GM18508 (cell line): ENCODE data around the gene SDHAF2.
A peak's percentile ranks its signal among the peaks of the same experiment; 100 is the strongest.
"Not testable (repeated sequence)": the region's sequence is repeated elsewhere in the genome, so short reads cannot be mapped to it uniquely, and the experiment has no call there.

Experiments
- ATAC-seq: cut with Tn5 transposase; IDR thresholded peaks from one replicate; pipeline ENCODE4 v1.9.1; 2021; ENCODE audit warnings: moderate number of reproducible peaks; ENCODE audit not compliant: insufficient read depth, unreplicated experiment

The SDHAF2 gene

DNA sequence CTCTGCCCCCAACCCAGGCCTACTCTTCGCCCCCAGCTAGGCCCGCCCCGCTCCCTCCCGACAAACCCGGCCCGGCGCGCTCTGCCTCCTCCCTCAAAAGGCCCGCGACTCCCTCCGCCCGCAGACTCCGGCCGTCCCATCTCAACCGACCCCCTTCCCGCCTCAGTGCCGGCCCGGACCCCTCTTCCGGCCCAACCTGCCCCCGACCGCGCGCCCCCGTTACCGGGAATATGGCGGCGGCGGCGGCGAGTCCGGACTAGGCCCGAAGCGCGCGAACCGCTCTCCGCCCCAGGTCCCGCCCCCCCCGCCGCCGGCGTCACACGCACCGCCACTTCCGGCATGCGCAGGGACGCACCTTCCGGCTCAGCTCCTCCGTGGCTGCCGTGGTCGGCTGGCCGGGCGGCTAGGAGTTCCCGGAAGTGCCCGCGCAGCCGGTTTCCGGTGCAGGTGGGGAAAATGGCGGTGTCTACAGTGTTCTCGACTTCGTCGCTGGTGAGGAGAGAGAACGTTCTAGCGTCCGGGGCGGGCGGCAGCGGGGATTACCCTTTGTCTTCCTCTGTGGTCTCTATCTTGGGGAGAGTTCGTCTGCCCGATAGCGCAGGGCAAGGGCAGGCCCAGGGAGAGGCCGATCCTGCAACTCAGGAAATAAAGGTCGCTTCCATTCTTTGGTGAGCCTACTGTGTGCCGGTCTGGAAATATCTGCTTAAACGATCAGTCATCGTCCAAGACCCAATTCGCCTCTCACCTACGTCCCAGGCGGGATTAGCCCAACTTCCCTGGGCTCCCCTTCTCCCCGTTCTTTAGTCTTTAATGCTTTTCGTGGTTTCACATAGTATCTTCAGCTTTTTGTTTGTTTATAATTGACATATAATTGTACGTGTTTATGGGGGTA is at the start of gene SDHAF2, which contains the start of gene CPSF7:
SDHAF2 (plus strand) TSS at position 434 of the 892 bp plus-strand sequence; CDS start at position 457, 23 bp downstream.
CPSF7 (minus strand) TSS at position 285 of the 892 bp plus-strand sequence. CDS start 740 bp downstream, outside the sequence.
- ATAC-seq = peak; percentile 82

DNA sequence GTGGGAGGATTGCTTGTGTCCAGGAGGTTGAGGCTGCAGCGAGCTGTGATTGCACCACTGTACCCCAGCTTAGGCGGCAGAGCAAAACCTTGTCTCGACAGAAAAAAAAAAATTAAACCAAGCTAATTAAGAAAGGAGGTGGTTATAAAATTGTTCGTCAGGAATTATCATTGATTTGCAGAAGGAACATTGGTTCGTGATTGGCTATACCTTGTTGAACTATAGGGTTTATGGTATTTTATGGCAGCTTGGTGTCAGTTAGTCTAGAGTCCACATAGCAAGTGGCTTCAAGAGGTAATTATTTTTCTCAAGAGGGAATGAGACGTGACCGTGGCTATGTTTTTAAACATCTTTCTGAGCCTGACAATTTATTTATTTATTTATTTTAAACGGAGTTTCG is 49.0 kb upstream of the SDHAF2 start:
- ATAC-seq = no peak

DNA sequence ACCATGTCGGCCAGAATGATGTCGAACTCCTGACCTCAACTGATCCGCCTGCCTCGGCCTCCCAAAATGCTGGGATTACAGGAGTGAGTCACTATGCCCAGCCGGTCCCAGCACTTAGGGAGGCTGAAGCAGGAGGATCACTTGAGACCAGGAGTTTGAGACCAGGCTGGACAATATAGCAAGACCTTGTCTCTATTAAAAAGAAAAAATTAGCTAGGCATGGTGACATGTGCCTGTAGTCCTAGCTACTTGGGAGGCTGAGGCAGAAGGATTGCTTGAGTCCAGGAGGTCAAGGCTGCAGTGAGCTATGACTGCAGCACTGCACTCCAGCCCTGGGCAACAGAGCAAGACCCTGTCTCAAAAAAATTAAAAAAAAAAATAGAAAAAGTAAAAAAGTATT is 46.1 kb upstream of the SDHAF2 start:
- ATAC-seq = not testable (repeated sequence)

DNA sequence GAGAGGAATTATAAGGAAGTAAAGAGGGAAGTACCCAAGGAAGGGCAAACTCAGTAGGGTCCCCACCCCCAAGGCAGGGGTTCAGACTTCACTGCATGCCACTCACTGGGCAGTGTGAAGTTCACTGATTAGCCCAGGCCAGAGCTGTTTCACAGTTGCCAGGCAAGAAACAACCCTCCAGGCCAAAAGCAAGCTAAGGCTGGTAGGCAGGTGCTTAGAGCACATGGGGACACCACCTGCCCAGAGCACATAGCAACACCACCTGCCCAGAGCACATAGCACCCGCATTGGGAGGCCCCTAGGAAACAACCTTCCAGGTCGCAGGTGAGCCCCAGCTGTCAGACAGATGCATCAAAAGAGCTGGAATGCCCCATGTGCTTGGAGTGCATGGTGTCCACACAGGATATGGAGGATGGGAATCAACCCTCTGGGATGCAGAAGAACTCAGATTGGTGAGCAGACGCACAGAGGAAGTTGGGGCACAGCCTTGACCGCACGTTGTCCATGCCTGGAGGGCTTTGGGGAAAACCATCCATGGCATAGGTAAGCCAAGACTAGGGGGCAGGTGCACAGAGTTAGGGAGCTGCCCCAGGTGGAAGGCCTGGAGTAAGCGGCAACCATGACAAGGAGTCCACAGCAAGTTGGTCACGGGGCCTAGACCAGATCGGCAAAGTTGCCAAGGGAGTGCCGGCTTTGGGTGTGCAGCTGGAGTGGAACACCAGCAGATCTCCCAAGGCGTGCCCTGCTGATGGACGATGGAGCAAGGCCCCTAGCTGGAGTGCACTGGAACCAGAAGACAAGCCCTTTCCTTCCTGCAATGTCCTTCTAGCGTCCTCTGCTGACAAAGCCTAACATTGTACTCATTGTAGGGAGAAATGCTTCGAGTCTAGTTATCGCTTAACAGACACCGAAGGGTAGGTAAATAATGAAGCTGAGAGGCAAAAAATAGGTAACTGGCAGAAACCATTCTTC is 45.4 kb upstream of the SDHAF2 start:
- no peak for ATAC-seq

DNA sequence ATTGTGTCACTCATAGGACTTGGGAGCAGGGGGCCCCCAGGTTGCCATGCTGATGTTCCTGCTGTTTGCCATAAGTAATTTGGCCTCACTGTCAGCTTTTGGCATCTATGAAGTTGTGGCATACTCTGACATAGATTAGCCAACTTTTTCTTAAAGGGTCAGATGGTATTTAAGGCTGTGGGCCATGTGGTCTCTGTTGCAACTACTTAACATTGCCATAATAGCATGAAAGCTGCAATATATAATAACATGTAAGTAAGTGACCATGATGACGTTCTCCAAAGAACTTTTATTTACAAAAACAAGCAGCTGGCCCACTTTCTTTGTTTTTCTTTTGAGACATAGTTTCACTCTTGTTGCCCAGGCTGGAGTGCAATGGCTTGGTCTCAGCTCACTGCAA is 39.8 kb upstream of the SDHAF2 start:
- no peak for ATAC-seq

DNA sequence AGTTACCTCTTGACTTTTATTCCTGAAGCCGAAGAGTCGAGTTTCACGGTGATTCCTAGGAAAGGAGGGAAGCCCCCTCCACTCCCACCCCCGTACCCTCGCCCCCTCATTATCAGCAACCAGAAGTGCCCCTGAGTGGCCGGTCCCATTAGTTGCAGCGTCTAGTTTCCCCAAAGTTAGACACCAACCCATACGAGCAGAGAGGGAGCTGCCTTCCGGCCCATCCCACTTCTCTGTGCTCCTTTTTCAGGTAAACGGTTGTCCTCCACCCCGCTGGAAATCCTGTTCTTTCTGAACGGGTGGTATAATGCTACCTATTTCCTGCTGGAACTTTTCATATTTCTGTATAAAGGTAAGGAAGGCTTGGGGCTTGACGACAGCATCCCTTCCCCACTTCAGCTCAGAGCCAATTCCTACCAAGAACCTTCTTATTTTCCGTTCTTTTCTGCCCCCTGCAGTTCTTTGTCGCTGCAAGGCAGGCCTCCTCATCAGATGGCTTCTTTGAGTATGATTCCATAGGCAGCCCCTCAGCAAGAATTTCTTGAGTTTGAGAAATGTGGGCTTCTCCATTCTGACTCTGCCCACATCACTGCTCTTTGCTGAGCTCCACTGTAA is 36.8 kb upstream of the SDHAF2 start:
- no peak for ATAC-seq

DNA sequence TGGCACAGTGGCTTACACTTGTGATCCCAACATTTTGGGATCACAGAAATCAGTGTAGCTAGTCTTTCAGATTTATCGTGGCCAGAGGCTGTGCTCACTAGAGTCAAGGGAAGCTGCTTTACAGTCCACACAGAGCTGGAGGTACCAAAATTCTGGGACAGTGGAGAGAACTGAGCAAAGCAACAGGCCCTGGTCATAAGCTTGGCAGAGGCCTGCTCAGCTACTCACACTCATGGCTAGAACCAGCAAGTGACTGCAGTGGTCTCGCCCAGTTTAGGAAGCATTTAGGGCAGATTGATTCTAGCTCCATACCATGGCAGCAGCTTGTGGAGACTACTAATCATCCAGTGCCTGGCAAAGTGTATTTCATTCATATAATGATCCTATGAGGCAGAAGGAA is 28.8 kb upstream of the SDHAF2 start:
- no peak for ATAC-seq

DNA sequence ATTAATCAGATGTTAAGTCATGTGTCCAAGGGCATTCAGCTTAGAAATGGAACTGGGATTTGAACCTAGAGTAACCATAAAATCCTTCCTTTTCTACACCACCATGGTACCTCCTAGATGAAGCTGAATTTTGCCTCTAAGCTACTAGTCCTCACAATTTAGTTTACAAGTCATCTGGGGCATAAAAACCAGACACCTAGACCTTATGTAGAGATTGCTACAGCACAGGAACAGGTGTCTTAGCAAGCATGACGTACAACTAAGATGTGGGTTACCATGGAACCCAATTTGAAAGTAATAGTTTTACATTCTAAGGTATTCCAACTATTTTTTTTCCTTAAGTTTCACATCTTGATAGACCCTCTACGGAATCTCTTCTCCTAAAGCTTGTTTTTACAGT is 28.4 kb upstream of the SDHAF2 start:
- no peak for ATAC-seq

DNA sequence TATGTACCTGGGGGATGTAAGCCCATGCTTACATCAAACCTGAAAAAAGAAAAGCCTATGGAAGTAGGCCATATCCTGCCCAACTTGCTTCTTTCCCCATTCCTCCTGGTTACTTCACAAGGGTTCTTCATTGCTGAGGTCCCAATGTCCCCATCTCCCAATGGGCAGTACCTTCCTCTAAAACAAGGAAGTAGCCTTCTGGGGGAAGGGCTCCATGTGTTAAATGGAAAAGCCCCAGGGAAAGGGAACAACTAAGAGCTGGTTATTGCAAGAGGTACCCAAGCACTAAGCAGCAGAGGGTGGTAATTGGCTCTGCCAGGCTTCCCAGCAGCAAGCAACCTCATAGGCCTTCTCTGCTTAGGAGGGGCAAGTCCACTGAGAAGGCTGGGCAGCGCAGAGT is 26.3 kb upstream of the SDHAF2 start:
- no peak for ATAC-seq

DNA sequence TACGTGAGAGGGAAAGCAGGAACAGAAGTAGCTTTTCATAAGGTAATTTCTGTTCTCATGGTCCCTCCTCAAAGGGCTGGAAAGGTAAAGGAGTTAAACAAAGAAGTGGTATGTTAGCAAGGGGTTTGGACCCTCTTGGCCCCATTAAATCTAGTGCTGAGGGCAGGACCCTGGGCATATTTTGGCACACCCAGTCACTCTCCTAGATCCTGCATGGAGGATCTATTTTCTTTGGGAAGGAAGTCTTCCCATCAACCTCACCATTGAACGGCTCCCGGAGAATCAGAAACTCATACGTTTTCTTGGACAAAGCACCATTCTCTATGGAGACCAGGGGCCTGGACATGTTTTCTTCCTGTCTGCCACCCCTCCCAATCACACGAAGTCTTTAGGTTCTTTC is 25.8 kb upstream of the SDHAF2 start:
- ATAC-seq = no peak

DNA sequence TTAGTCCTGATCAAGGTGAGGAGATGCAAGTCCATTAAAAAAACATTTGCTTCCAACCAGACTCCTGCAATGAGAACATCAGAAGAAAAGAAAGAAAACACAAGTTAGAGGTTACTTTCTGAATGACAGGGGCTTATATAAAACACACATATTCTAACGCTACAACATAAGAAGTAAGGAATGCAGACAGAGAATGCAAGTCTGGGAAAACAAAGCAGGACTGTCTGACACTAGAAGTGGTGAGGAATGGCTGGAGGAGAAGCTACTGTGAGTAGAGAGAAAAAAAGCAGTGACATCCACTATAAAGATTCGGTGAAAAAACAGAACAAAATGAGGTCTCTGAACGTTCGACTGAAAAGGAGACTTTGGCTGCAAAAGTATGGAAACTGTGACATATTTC is 25.3 kb upstream of the SDHAF2 start:
- no peak for ATAC-seq

DNA sequence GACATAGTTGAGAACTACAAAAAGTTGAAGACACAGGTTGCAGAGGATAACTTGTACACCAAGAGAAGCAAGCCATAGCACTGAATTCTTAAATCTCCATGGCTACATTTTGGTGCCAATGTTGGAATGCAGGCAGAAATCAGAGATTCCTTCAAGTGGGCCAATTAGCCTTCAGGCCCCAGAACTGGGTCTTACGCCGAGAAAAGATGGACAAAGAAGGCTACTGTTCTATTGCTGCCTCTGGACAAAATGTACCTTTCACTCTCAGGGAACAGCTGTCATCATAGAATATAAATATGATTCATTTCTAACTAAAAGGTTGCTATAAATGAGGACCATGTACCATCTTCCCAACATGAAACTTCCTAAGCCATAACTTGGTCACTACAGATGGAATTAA is 23.9 kb upstream of the SDHAF2 start:
- no peak for ATAC-seq

DNA sequence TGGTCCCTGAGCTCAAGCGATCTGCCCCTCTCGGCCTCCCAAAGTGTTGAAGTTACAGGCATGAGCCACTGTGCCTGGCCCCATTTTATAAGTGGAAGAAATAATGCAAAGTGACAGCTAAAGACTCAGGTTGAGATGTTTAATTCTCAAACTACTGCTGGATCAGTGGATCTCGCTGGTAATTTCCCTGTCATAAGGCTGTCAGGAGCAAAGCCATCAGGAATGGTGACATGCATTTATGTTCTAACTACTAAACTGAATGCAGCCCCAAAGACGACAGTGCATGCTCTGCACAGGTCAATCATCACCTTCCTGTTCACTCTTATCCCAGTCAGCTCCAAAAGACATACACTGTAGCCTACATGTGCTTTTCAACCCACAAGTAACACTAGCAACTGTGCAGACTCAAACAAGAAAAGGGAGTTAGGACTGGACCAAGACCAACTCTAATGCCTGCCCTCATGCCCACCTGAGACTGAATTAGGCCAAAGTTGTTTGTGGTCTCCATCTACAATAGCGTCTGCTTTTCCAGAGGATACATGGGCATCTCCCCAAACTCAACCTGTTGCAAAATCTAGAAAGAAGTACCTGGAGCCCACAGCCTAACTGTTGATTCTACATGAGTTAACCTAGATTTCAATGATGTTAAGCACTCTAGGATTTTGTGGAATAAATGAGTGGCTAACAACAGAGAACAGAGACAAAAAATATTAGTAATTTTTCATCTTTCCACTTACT is 22.8 kb upstream of the SDHAF2 start:
- no peak for ATAC-seq

DNA sequence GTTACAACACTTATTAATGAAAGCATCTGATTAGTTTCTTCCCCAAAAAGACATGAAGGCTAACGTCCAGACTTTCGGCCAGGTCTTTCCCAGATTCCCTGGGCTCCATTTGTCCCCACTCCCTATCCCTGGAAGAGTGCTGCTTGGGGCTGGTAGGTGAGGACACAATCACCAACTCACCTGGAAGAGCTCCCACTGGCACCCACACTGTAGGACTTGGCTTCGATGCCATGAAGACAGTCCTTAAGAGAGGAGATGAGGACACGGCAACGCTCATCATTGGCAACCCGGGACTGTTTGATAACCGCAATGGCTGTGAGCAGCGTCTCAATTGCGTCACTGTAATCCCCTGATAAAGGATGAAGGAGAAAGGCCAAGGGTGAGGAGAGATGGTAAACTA is 18.3 kb upstream of the SDHAF2 start:
- no peak for ATAC-seq

DNA sequence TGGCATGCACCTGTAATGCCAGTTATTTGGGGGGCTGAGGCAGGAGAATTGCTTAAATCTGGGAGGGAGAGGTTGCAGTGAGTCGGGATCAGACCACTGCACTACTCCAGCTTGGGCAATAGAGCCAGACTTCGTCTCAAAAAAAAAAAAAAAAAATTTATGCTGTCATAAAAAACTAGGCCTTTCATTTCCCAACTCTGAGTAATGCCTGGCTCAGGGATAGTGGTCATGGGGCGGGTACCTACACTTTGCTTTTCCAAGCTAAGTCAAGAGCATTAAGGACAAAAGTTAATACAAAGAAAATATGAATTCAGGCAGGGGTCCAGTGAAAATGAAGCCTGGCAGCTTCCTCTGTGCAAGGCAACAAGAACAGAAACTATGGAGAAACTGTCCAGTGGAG is 16.4 kb upstream of the SDHAF2 start:
- ATAC-seq = no peak

DNA sequence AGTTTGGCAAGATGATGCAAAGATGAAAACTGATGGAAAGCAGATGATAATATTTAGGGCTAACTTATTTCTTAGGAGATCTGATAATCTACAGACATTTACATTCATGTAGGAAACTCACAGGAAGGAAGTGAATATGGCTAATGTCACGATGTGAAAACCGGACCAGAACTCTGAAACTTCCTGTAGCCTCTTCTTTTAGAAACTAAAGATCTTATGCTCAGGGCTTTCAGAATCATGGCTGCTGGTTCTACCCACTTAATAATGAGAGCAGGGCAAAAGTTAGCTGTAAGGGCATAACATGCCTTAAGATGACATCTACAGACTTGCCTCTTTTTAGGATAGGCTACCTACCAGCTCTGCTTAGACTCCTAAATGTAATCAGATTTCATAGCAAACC is 15.4 kb upstream of the SDHAF2 start:
- no peak for ATAC-seq

DNA sequence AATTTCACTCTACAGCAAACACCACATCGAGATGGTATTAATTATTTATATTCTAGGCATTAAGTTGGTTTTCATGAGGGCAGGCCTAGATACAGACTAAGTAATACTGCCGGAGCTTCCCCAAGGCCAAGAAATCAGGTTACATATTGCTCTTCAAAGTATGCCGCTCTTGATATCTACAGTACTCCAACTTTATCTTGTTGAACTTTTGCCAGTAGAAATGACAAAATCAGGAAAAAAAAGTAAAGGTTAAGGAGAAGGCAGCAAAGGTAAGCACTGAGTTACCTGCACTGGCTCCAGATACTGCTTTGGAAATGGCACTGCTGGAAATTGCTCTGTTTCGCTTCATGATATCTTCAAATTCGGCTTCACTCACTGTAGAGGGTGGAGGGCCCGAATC is 14.5 kb upstream of the SDHAF2 start:
- ATAC-seq = no peak

DNA sequence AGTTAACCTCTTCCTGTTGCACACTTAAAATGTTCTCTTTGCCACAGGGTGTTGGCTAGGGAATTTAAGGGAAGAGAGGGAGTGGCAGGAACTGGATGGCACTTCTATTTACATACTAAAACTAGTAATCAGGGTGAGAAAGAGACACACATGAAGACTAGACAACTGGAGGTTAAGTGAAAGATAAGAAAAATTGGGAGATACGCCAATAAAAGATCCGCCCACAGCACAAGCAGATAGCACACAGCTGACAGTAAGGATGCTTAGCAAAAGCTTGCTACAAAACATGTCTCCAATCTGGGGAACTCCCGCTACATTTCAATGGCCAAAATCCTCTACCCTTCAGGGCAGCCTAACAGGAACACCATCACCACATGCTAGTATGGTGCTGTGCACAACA is 13.0 kb upstream of the SDHAF2 start:
- ATAC-seq = no peak

DNA sequence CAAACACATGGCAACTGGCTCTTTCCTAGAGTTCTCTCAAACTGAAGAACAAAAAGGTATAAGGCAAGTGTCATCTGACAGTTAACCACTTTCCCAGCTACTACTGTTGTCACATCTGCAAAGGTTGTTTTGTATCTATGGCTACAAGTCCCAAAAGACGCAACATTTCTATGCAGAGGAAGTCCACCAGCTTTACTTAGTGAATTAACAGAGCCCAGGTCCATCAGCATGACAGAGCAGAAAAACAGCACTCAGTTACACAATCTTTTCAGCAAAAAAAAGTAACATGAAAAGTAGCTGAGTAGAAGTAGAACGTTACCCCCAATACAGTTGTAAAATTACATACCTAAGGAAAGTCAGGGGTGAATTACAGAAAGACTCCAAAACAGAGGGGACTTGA is 12.3 kb upstream of the SDHAF2 start:
- ATAC-seq = no peak

DNA sequence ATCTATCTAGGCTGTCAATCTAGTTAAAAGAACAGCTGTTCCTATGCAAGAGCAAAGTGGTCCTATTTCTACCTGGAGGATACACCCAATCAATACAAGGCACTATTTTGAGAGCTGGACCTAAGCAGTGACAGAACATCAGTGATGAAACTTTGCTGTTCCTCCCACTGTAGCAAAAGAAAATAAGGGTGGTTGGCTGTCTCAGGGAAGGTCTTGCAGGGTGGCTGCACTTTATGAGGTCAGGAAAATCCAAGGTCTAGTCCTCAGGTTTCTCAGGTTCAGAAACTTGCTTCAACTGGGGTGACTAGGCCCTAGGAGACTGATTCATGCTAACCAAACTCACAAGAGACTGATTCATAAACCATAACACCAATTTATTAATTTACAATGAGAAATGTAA is 11.8 kb upstream of the SDHAF2 start:
- ATAC-seq = no peak
